CD14-positive monocyte (primary cell): Measurements from ENCODE around the gene DRC3. TPM values are rescaled to one million over a fixed set of nuclear protein-coding genes. Genes with fewer than 3 reads are reported as not detected.

ENCODE experiments used
- DNase-seq, 3 donors: peaks; one replicate each; pipeline ENCODE4 v3.0.0-alpha.2; 2011 to 2022
- H2AFZ ChIP-seq: 2 replicates; pipeline ENCODE4 v1.6.0; 2012; ENCODE audit warnings: mild to moderate bottlenecking, low read depth, low read length, inconsistent platforms; ENCODE audit not compliant: insufficient read depth, poor library complexity, severe bottlenecking
- H3K27ac ChIP-seq, 2 donors: 1 replicate in 1 of 2; 2 replicates in 1 of 2; pipeline ENCODE4 v1.5.1; 2012 to 2013; ENCODE audit warnings: low read length in 2 of 2, control low read depth in 1 of 2, inconsistent platforms in 1 of 2, low read depth in 1 of 2, mild to moderate bottlenecking in 1 of 2
- H3K27me3 ChIP-seq, 2 donors: one replicate each; pipeline versions ENCODE4 v1.6.0 to v1.6.1; 2011 to 2013; ENCODE audit warnings: low read length in 2 of 2; ENCODE audit not compliant: control insufficient read depth in 2 of 2, insufficient read depth in 2 of 2
- H3K36me3 ChIP-seq, 2 donors: replicated peaks in 1 of 2; 1 replicate in 1 of 2; 2 replicates in 1 of 2; pipeline versions ENCODE4 v1.5.1 to v1.6.1; 2012 to 2013; ENCODE audit warnings: low read length in 2 of 2, control low read depth in 1 of 2, inconsistent platforms in 1 of 2, mild to moderate bottlenecking in 1 of 2; ENCODE audit not compliant: insufficient read depth in 2 of 2, control insufficient read depth in 1 of 2
- H3K4me1 ChIP-seq, 2 donors: 1 replicate in 1 of 2; 2 replicates in 1 of 2; pipeline versions ENCODE4 v1.5.1 to v1.6.1; 2012 to 2013; ENCODE audit warnings: low read length in 2 of 2, control low read depth in 1 of 2, inconsistent platforms in 1 of 2, mild to moderate bottlenecking in 1 of 2, moderate library complexity in 1 of 2; ENCODE audit not compliant: insufficient read depth in 2 of 2, control insufficient read depth in 1 of 2
- H3K4me2 ChIP-seq: replicated peaks from 2 replicates; pipeline ENCODE3; 2012; ENCODE audit warnings: low read length, moderate library complexity, mild to moderate bottlenecking; ENCODE audit not compliant: poor library complexity, severe bottlenecking; ENCODE audit errors: extremely low read depth
- H3K4me3 ChIP-seq, 3 experiments: fragments of 200-600 bp in 1 of 3; sonication (generic) in 1 of 3; replicated peaks in 1 of 3; 1 replicate in 2 of 3; 2 replicates in 1 of 3; pipeline ENCODE4 v1.5.1; 2011 to 2013; ENCODE audit warnings: low read length in 3 of 3, mild to moderate bottlenecking in 3 of 3, control low read depth in 2 of 3, low read depth in 2 of 3, inconsistent platforms in 1 of 3, moderate library complexity in 1 of 3
- H3K79me2 ChIP-seq: 2 replicates; pipeline ENCODE4 v1.6.0; 2012; ENCODE audit warnings: mild to moderate bottlenecking, control low read depth, inconsistent platforms, low read length, moderate library complexity; ENCODE audit not compliant: insufficient read depth
- H3K9ac ChIP-seq: 2 replicates; pipeline ENCODE4 v1.6.0; 2017; ENCODE audit warnings: low read length, mild to moderate bottlenecking; ENCODE audit not compliant: insufficient read depth, poor library complexity, severe bottlenecking
- H3K9me3 ChIP-seq, 2 donors: replicated peaks in 1 of 2; 1 replicate in 1 of 2; 2 replicates in 1 of 2; pipeline versions ENCODE4 v1.5.1 to v1.6.1; 2012 to 2013; ENCODE audit warnings: low read length in 2 of 2, control low read depth in 1 of 2; ENCODE audit not compliant: control insufficient read depth in 1 of 2, insufficient read depth in 1 of 2
- H4K20me1 ChIP-seq: 2 replicates; pipeline ENCODE4 v1.6.0; 2012; ENCODE audit warnings: mild to moderate bottlenecking, low read length, control low read depth, moderate library complexity; ENCODE audit not compliant: insufficient read depth
- H3K27ac Mint-ChIP-seq, 7 donors: one replicate each; pipeline ENCODE4 v1.8.0; 2020; ENCODE audit warnings: mild to moderate bottlenecking in 7 of 7, mixed read lengths in 7 of 7, moderate library complexity in 6 of 7, inconsistent platforms in 2 of 7
- H3K27me3 Mint-ChIP-seq, 3 donors: one replicate each; pipeline ENCODE4 v1.8.0; 2021 to 2022; ENCODE audit warnings: low read depth in 3 of 3, mild to moderate bottlenecking in 3 of 3, mixed read lengths in 3 of 3, moderate library complexity in 3 of 3, inconsistent platforms in 1 of 3
- H3K36me3 Mint-ChIP-seq, 2 donors: one replicate each; pipeline ENCODE4 v1.8.0; 2020; ENCODE audit warnings: mixed read lengths in 2 of 2, inconsistent platforms in 1 of 2, mild to moderate bottlenecking in 1 of 2
- H3K4me1 Mint-ChIP-seq: one replicate; pipeline ENCODE4 v1.8.0; 2020; ENCODE audit warnings: mild to moderate bottlenecking, mixed read lengths
- H3K4me3 Mint-ChIP-seq, 2 donors: one replicate each; pipeline ENCODE4 v1.8.0; 2020; ENCODE audit warnings: mild to moderate bottlenecking in 2 of 2, mixed read lengths in 2 of 2, moderate library complexity in 1 of 2
- H3K9me3 Mint-ChIP-seq, 7 donors: one replicate each; pipeline ENCODE4 v1.8.0; 2020 to 2022; ENCODE audit warnings: mixed read lengths in 7 of 7, mild to moderate bottlenecking in 6 of 7, moderate library complexity in 6 of 7, inconsistent platforms in 2 of 7
- WGBS: methylation state at CpG from one replicate; pipeline ENCODE4 v1.1.5; 2013; ENCODE audit warnings: missing lambda C conversion rate; ENCODE audit not compliant: insufficient coverage; 5-methylcytosine and 5-hydroxymethylcytosine counted together
- intact Hi-C, 2 donors: fragments of 100-400 bp; cut with micrococcal nuclease; formaldehyde crosslinking; loops; one replicate each; pipeline versions ENCODE4 v1.15.0 to v1.15.1; 2023
- polyA plus RNA-seq, 3 donors: library from polyadenylated mRNA; depleted of rRNA in 1 of 3; unstranded in 2 of 3; stranded (reverse) in 1 of 3; fragments of 300-500 nt in 2 of 3; fragments of >200 nt in 1 of 3; fragmentation: Illumina TruSeq in 2 of 3; gene quantifications; 1 replicate in 2 of 3; 2 replicates in 1 of 3; pipeline ENCODE4 v1.2.3, GENCODE V29; 2012 to 2021
- TF ChIP-seq, protein P1 (sequence below): fragments of 200-600 bp; IDR thresholded peaks from one replicate; pipeline ENCODE4 v1.8.0; 2022; ENCODE audit warnings: antibody characterized with exemption, mild to moderate bottlenecking

Gene DRC3
- polyA plus RNA-seq, 3 donors, result 0.23 to 0.58 (median 0.39) TPM

DNA sequence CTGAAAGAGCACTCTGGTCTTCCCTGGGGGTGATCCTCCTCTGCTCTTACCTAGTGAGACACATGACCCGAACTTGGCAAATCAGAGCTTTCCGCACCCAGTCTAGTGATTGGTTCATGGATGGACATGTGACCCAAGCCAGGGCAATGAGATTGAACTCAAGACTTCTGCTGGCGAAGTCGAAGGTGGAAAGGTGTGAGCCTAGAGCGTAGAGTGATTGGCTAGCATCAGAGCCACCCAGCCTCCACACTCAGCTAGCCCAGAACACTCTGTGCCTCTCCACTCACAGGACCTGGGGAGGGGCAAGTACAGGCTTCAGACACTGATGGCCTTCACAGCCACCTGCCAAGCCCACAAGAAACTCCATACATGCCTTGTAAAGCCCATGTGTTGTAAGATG lies 48.7 kb downstream of the DRC3 start:
- peaks cover 16% of the 10 kb centered on the region for H3K4me1 Mint-ChIP-seq
- peaks cover 16% of the 10 kb centered on the region for H4K20me1 ChIP-seq
- H3K4me1 ChIP-seq, result peaks cover 15 to 16% of the 10 kb centered on the region in 2 donors
- no peak overlapping the region for H2AFZ ChIP-seq
- H3K79me2 ChIP-seq, result peaks cover 8% of the 10 kb centered on the region
- DNase-seq, result no peak
- H3K36me3 Mint-ChIP-seq, result peaks cover 60 to 80% of the 10 kb centered on the region in 2 donors
- no peak overlapping the region for H3K27ac ChIP-seq
- no peak overlapping the region for H3K4me3 Mint-ChIP-seq
- H3K27me3 ChIP-seq, result no peaks in the 10 kb centered on the region
- H3K27ac Mint-ChIP-seq, result peak overlapping the region in 4 of 7 donors; percentile 14 to 74 (median 37)
- no peak overlapping the region for H3K9ac ChIP-seq
- TF ChIP-seq, protein P1, sequence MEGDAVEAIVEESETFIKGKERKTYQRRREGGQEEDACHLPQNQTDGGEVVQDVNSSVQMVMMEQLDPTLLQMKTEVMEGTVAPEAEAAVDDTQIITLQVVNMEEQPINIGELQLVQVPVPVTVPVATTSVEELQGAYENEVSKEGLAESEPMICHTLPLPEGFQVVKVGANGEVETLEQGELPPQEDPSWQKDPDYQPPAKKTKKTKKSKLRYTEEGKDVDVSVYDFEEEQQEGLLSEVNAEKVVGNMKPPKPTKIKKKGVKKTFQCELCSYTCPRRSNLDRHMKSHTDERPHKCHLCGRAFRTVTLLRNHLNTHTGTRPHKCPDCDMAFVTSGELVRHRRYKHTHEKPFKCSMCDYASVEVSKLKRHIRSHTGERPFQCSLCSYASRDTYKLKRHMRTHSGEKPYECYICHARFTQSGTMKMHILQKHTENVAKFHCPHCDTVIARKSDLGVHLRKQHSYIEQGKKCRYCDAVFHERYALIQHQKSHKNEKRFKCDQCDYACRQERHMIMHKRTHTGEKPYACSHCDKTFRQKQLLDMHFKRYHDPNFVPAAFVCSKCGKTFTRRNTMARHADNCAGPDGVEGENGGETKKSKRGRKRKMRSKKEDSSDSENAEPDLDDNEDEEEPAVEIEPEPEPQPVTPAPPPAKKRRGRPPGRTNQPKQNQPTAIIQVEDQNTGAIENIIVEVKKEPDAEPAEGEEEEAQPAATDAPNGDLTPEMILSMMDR, result no peak
- 95% methylated on average over 3 of the region's 5 CpGs for WGBS
- H3K27me3 Mint-ChIP-seq, result peaks cover 0 to 1% (median 1%) of the 10 kb centered on the region in 3 donors
- H3K9me3 Mint-ChIP-seq, result no peaks in the 10 kb centered on the region
- no peak overlapping the region for H3K4me3 ChIP-seq
- H3K9me3 ChIP-seq, result no peaks in the 10 kb centered on the region
- H3K4me2 ChIP-seq, result no peak overlapping the region
- intact Hi-C loops, result loop anchor here in 1 of 2 donors (10.0 kb wide), 1 partner anchor 207 kb away; no protein-coding TSS in a partner anchor
- peaks cover 64 to 84% of the 10 kb centered on the region in 2 donors for H3K36me3 ChIP-seq

DNA sequence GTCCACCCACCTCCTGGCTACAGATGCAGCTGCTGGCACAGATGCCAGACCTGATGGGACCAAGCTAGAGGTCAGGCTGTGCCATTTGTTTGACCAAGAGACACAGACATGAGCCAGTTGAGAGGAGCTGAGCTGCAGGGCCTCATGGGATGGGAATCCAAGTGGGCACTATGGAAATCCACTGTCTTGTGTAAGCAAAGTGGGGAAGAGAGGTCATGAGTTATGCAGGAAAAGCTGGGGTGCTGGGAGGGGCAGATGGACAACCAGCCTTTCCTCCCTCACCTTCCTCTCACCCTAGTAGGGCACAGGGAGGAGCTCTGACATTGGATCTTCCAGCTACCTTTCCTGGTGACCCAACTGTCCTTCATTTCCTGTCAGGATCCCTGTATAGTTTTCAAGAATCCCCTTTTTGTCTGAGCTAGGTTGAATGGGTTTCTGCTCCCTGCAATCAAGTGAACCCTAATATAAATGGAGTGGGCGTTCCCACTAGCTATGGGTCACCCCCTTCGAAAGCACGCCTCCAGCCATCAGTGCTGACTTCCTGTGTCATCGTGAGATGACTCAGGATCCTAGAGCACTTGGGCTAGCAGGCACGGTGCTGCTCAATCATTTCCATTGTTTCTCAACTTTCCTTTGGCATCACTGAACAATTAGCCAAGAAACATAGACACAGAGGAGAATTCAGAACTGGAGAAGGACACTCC lies 52.7 kb downstream of the DRC3 start:
- peaks cover 25 to 30% of the 10 kb centered on the region in 2 donors for H3K4me1 ChIP-seq
- H3K9ac ChIP-seq, result peak overlapping the region; percentile 78
- H3K4me2 ChIP-seq, result no peak overlapping the region
- TF ChIP-seq, protein P1, result no peak
- DNase-seq, result peak; percentile 90 to 96 (median 93)
- Mint-ChIP-seq H3K9me3 (no peaks in the 10 kb centered on the region), H3K36me3 (peaks cover 54 to 70% of the 10 kb centered on the region in 2 donors), H3K27ac (peak overlapping the region; percentile 94 to 99 (median 97)), H3K27me3 (peaks cover 0 to 1% (median 0%) of the 10 kb centered on the region in 3 donors), H3K4me3 (no peak overlapping the region), H3K4me1 (peaks cover 29% of the 10 kb centered on the region)
- no peaks in the 10 kb centered on the region for H3K9me3 ChIP-seq
- no peak overlapping the region for H2AFZ ChIP-seq
- H3K27ac ChIP-seq, result peak overlapping the region; percentile 96 to 99
- peaks cover 25% of the 10 kb centered on the region for H4K20me1 ChIP-seq
- peaks cover 40 to 71% of the 10 kb centered on the region in 2 donors for H3K36me3 ChIP-seq
- H3K4me3 ChIP-seq, result no peak overlapping the region
- H3K27me3 ChIP-seq, result no peaks in the 10 kb centered on the region
- 10% methylated on average over 5 of the region's 5 CpGs for WGBS
- H3K79me2 ChIP-seq, result peaks cover 39% of the 10 kb centered on the region
- intact Hi-C loops, result loop anchor here (5.0 to 10.0 kb wide), 2 partner anchors 33 to 211 kb away; no protein-coding TSS in a partner anchor
